ENCODE results near the gene GLI2. TPM values are rescaled to one million over a fixed set of nuclear protein-coding genes. Genes with fewer than 3 reads are reported as not detected.
A peak's percentile ranks its signal among the peaks of the same experiment; 100 is the strongest.

The GLI2 gene
- total RNA-seq, 1 experiment from 2014 or later, result 11.6 TPM

GRCh38 chr2:120737340-120738101 is 1.9 kb downstream of the GLI2 start:
- peak in 1 of 2 experiments; percentile 62 for DNase-seq
- Histone ChIP-seq H2AFZ (peak overlapping the region; percentile 59), H3F3A (ENCODE audit: insufficient read depth, low read depth) (no peaks in the 10 kb centered on the region), H3K27ac (no peak overlapping the region), H3K4me2 (peak overlapping the region; percentile 99), H3K9me2 (ENCODE audit: insufficient read depth) (no peaks in the 10 kb centered on the region), H3K4me1 (replicated peaks; ENCODE audit: insufficient read depth) (peaks cover 15% of the 10 kb centered on the region), H4K20me1 (ENCODE audit: insufficient read depth) (no peaks in the 10 kb centered on the region), H3K36me3 (ENCODE audit: low read depth) (no peaks in the 10 kb centered on the region), H3K27me3 (ENCODE audit: insufficient read depth, low read depth) (peaks cover 93% of the 10 kb centered on the region), H3K4me3 (peak overlapping the region; percentile 63; the same call in 1 of the 2 replicates), H3K9me3 (ENCODE audit: insufficient read depth, low read depth) (no peaks in the 10 kb centered on the region), H3K79me2 (ENCODE audit: low read depth) (no peaks in the 10 kb centered on the region)
- intact Hi-C loops (cut with micrococcal nuclease; ENCODE audit: unreplicated experiment), result loop anchor here (1.0 to 5.0 kb wide), 5 partner anchors 30 to 334 kb away; no protein-coding TSS in a partner anchor
- POLR2A ChIA-PET (ENCODE audit: unreplicated experiment), result interaction anchor here (0.5 to 0.8 kb wide), 5 partner anchors 34 to 793 kb away, joined by 4 to 5 read pairs (median 5); partner anchors contain the start of gene RNU4ATAC
- TF ChIP-seq EZH2 (IDR thresholded peaks at IDR 0.05; ENCODE audit: low read depth), result peak; percentile 100
- no peak for TF ChIP-seq CTCF (conservative IDR thresholded peaks at IDR 0.05)
- CTCF ChIA-PET, result interaction anchor here (0.6 kb wide), 2 partner anchors 42 to 262 kb away, joined by 3 to 6 read pairs; no protein-coding TSS in a partner anchor
- TSS peak; percentile 50 for BruUV-seq (replicated peaks)

- Histone ChIP-seq H3K79me2 (ENCODE audit: low read depth) (no peaks in the 10 kb centered on the region), H3K4me3 (no peak overlapping the region), H3F3A (ENCODE audit: insufficient read depth, low read depth) (no peaks in the 10 kb centered on the region), H3K9me2 (ENCODE audit: insufficient read depth) (no peaks in the 10 kb centered on the region), H3K4me2 (peak overlapping the region; percentile 99), H3K4me1 (replicated peaks; ENCODE audit: insufficient read depth) (peaks cover 15% of the 10 kb centered on the region), H3K27me3 (ENCODE audit: insufficient read depth, low read depth) (peaks cover 93% of the 10 kb centered on the region), H3K36me3 (ENCODE audit: low read depth) (no peaks in the 10 kb centered on the region), H3K9me3 (ENCODE audit: insufficient read depth, low read depth) (no peaks in the 10 kb centered on the region), H4K20me1 (ENCODE audit: insufficient read depth) (no peaks in the 10 kb centered on the region), H2AFZ (no peak overlapping the region), H3K27ac (no peak overlapping the region)
- intact Hi-C loops (cut with micrococcal nuclease; ENCODE audit: unreplicated experiment), result loop anchor here (5.0 kb wide), 1 partner anchor 129 kb away; no protein-coding TSS in a partner anchor
- POLR2A ChIA-PET (ENCODE audit: unreplicated experiment), result no interaction called here
- BruUV-seq (replicated peaks), result no TSS peak
- DNase-seq, result no peak
- CTCF ChIA-PET, result no interaction called here
- TF ChIP-seq CTCF (conservative IDR thresholded peaks at IDR 0.05) (no peak), EZH2 (IDR thresholded peaks at IDR 0.05; ENCODE audit: low read depth) (no peak)
Observed at GRCh38 chr2:120738117-120738516, 2.4 kb downstream of the GLI2 start.

GRCh38 chr2:120738786-120739437 is 3.2 kb downstream of the GLI2 start:
- no TSS peak for BruUV-seq (replicated peaks)
- no peaks in the 10 kb centered on the region for H3K9me3 ChIP-seq (ENCODE audit: insufficient read depth, low read depth)
- H3F3A ChIP-seq (ENCODE audit: insufficient read depth, low read depth), result no peaks in the 10 kb centered on the region
- ChIA-PET POLR2A (ENCODE audit: unreplicated experiment) (no interaction called here), CTCF (interaction anchor here (0.6 kb wide), 1 partner anchor 285 kb away, joined by 5 read pairs; no protein-coding TSS in a partner anchor)
- no peak overlapping the region for H3K4me3 ChIP-seq
- H3K27ac ChIP-seq, result no peak overlapping the region
- peaks cover 15% of the 10 kb centered on the region for H3K4me1 ChIP-seq (replicated peaks; ENCODE audit: insufficient read depth)
- no peaks in the 10 kb centered on the region for H4K20me1 ChIP-seq (ENCODE audit: insufficient read depth)
- no peaks in the 10 kb centered on the region for H3K9me2 ChIP-seq (ENCODE audit: insufficient read depth)
- intact Hi-C loops (cut with micrococcal nuclease; ENCODE audit: unreplicated experiment), result loop anchor here (5.0 kb wide), 1 partner anchor 128 kb away; no protein-coding TSS in a partner anchor
- DNase-seq, result no peak
- no peaks in the 10 kb centered on the region for H3K36me3 ChIP-seq (ENCODE audit: low read depth)
- TF ChIP-seq CTCF (conservative IDR thresholded peaks at IDR 0.05), result no peak
- no peaks in the 10 kb centered on the region for H3K79me2 ChIP-seq (ENCODE audit: low read depth)
- H3K4me2 ChIP-seq, result no peak overlapping the region
- H2AFZ ChIP-seq, result no peak overlapping the region
- peaks cover 94% of the 10 kb centered on the region for H3K27me3 ChIP-seq (ENCODE audit: insufficient read depth, low read depth)

Data from PC-9 (cell line).